NCI-H460 (cell line): ENCODE data around the gene TOR1AIP1. TPM values are rescaled to one million over a fixed set of nuclear protein-coding genes. Genes with fewer than 3 reads are reported as not detected.
"Not testable (repeated sequence)": the region's sequence is repeated elsewhere in the genome, so short reads cannot be mapped to it uniquely, and the experiment has no call there.

Experiments used
- DNase-seq: peaks from one replicate; pipeline ENCODE4 v3.0.0-alpha.2; 2016; ENCODE audit warnings: low read depth; ENCODE audit errors: extremely low read depth
- polyA plus RNA-seq: library from polyadenylated mRNA; depleted of rRNA; stranded (reverse); fragments of >200 nt; gene quantifications from 2 replicates; pipeline ENCODE4 v1.2.3, GENCODE V29; 2014; cell fraction: nucleus; rRNA removed
- total RNA-seq: library from RNA; depleted of rRNA; stranded (reverse); fragments of >200 nt; shearing (Covaris generic); gene quantifications from 2 replicates; pipeline ENCODE4 v1.2.3, GENCODE V29; 2014; rRNA removed

TOR1AIP1 gene
- total RNA-seq: 55.3 and 57.7 TPM in 2 replicates
- 31.5 and 45.4 TPM in 2 replicates for polyA plus RNA-seq

GRCh38 chr1:179882253-179883039 lies at the start of gene TOR1AIP1:
Gene TOR1AIP1 (plus strand): TSS chr1:179882285. CDS start chr1:179882503, 218 bp downstream.
- DNase-seq: peak; percentile 99

- DNase-seq: not testable (repeated sequence)
Measured at GRCh38 chr1:179836686-179837445, 45.2 kb upstream of the TOR1AIP1 start.

- DNase-seq: no peak
Measured at GRCh38 chr1:179840107-179840506, 42.0 kb upstream of the TOR1AIP1 start.

- DNase-seq: no peak
Measured at GRCh38 chr1:179848233-179848632, 33.9 kb upstream of the TOR1AIP1 start.

- no peak for DNase-seq
Measured at GRCh38 chr1:179853102-179853501, 29.0 kb upstream of the TOR1AIP1 start.

GRCh38 chr1:179855831-179856230 lies 26.3 kb upstream of the TOR1AIP1 start:
- not testable (repeated sequence) for DNase-seq

GRCh38 chr1:179856296-179856695 lies 25.8 kb upstream of the TOR1AIP1 start:
- no peak for DNase-seq

GRCh38 chr1:179857009-179857408 lies 25.1 kb upstream of the TOR1AIP1 start:
- DNase-seq: no peak

- no peak for DNase-seq
Measured at GRCh38 chr1:179860652-179861051, 21.4 kb upstream of the TOR1AIP1 start.

GRCh38 chr1:179865377-179865776 lies 16.7 kb upstream of the TOR1AIP1 start:
- DNase-seq: no peak

GRCh38 chr1:179866616-179867015 lies 15.5 kb upstream of the TOR1AIP1 start:
- no peak for DNase-seq

GRCh38 chr1:179867493-179868330 lies 14.4 kb upstream of the TOR1AIP1 start:
- peak; percentile 68 for DNase-seq

- no peak for DNase-seq
Measured at GRCh38 chr1:179870870-179871269, 11.2 kb upstream of the TOR1AIP1 start.

GRCh38 chr1:179871940-179872339 lies 10.1 kb upstream of the TOR1AIP1 start:
- no peak for DNase-seq

- DNase-seq: no peak
Measured at GRCh38 chr1:179872558-179872957, 9.5 kb upstream of the TOR1AIP1 start.

- DNase-seq: no peak
Measured at GRCh38 chr1:179873438-179873851, 8.6 kb upstream of the TOR1AIP1 start.

- DNase-seq: no peak
Measured at GRCh38 chr1:179875596-179876299, 6.3 kb upstream of the TOR1AIP1 start.

GRCh38 chr1:179876300-179876715 lies 5.8 kb upstream of the TOR1AIP1 start:
- peak; percentile 34 for DNase-seq

- peak; percentile 90 for DNase-seq
Measured at GRCh38 chr1:179877586-179878265, 4.4 kb upstream of the TOR1AIP1 start, which contains the start of gene TOR1AIP2. Gene TOR1AIP2 (minus strand): TSS chr1:179877803. CDS start chr1:179852665, 25,138 bp downstream.
